ENCODE data around the gene CASZ1. TPM values are rescaled to one million over a fixed set of nuclear protein-coding genes. Genes with fewer than 3 reads are reported as not detected.
A peak's percentile ranks its signal among the peaks of the same experiment; 100 is the strongest.

The CASZ1 gene
- total RNA-seq, 1 experiment from 2014 or later = 11.1 TPM

- no TSS peak for BruUV-seq (replicated peaks)
- TF ChIP-seq CTCF (IDR thresholded peaks at IDR 0.05; ENCODE audit: unreplicated experiment) = no peak
- DNase-seq (ENCODE audit: unreplicated experiment) = no peak
- H3K9me3 Mint-ChIP-seq (ENCODE audit: unreplicated experiment) = no peaks in the 10 kb centered on the region
- ChIA-PET CTCF (interaction anchor here (0.6 kb wide), 1 partner anchor 81 kb away, joined by 3 read pairs; no protein-coding TSS in a partner anchor), POLR2A (no interaction called here)
- H3K27ac Mint-ChIP-seq (ENCODE audit: low read depth, unreplicated experiment) = no peak overlapping the region
- no peaks in the 10 kb centered on the region for H3K27me3 Mint-ChIP-seq (ENCODE audit: insufficient read depth, unreplicated experiment)
- H3K4me1 Mint-ChIP-seq (ENCODE audit: insufficient read depth, unreplicated experiment) = peaks cover 37% of the 10 kb centered on the region
- H3K36me3 Mint-ChIP-seq (ENCODE audit: insufficient read depth, unreplicated experiment) = no peaks in the 10 kb centered on the region
- intact Hi-C loops (cut with micrococcal nuclease) = no loop called here
- H3K4me3 Mint-ChIP-seq (ENCODE audit: unreplicated experiment) = no peak overlapping the region
These were observed 39.0 kb upstream of the CASZ1 start for GRCh38 chr1:10835421-10835820.

- no peaks in the 10 kb centered on the region for H3K9me3 Mint-ChIP-seq (ENCODE audit: unreplicated experiment)
- H3K27me3 Mint-ChIP-seq (ENCODE audit: insufficient read depth, unreplicated experiment) = no peaks in the 10 kb centered on the region
- H3K4me1 Mint-ChIP-seq (ENCODE audit: insufficient read depth, unreplicated experiment) = peaks cover 40% of the 10 kb centered on the region
- H3K4me3 Mint-ChIP-seq (ENCODE audit: unreplicated experiment) = no peak overlapping the region
- no peak overlapping the region for H3K27ac Mint-ChIP-seq (ENCODE audit: low read depth, unreplicated experiment)
- H3K36me3 Mint-ChIP-seq (ENCODE audit: insufficient read depth, unreplicated experiment) = no peaks in the 10 kb centered on the region
- TF ChIP-seq CTCF (IDR thresholded peaks at IDR 0.05; ENCODE audit: unreplicated experiment) = no peak
- BruUV-seq (replicated peaks) = no TSS peak
- CTCF ChIA-PET = no interaction called here
- no peak for DNase-seq (ENCODE audit: unreplicated experiment)
- intact Hi-C loops (cut with micrococcal nuclease) = no loop called here
- POLR2A ChIA-PET = interaction anchor here (0.5 kb wide), 1 partner anchor 11 kb away, joined by 3 read pairs; no protein-coding TSS in a partner anchor
These were observed 38.4 kb upstream of the CASZ1 start for GRCh38 chr1:10834770-10835412.

GRCh38 chr1:10833630-10834557 is 37.4 kb upstream of the CASZ1 start:
- Mint-ChIP-seq H3K36me3 (ENCODE audit: insufficient read depth, unreplicated experiment) (no peaks in the 10 kb centered on the region), H3K9me3 (ENCODE audit: unreplicated experiment) (no peaks in the 10 kb centered on the region), H3K4me1 (ENCODE audit: insufficient read depth, unreplicated experiment) (peaks cover 40% of the 10 kb centered on the region), H3K4me3 (ENCODE audit: unreplicated experiment) (no peak overlapping the region), H3K27me3 (ENCODE audit: insufficient read depth, unreplicated experiment) (no peaks in the 10 kb centered on the region), H3K27ac (ENCODE audit: low read depth, unreplicated experiment) (peak overlapping the region; percentile 25)
- BruUV-seq (replicated peaks) = no TSS peak
- intact Hi-C loops (cut with micrococcal nuclease) = no loop called here
- no peak for TF ChIP-seq CTCF (IDR thresholded peaks at IDR 0.05; ENCODE audit: unreplicated experiment)
- DNase-seq (ENCODE audit: unreplicated experiment) = no peak
- ChIA-PET CTCF (interaction anchor here (0.6 kb wide), 1 partner anchor 339 kb away, joined by 4 read pairs; no protein-coding TSS in a partner anchor), POLR2A (no interaction called here)

- ChIA-PET CTCF (interaction anchor here (0.7 kb wide), 1 partner anchor 67 kb away, joined by 3 read pairs; no protein-coding TSS in a partner anchor), POLR2A (interaction anchor here (0.6 to 1.1 kb wide), 3 partner anchors 40 to 337 kb away, joined by 3 to 4 read pairs (median 3); no protein-coding TSS in a partner anchor)
- H3K4me1 Mint-ChIP-seq (ENCODE audit: insufficient read depth, unreplicated experiment) = peaks cover 38% of the 10 kb centered on the region
- H3K4me3 Mint-ChIP-seq (ENCODE audit: unreplicated experiment) = no peak overlapping the region
- no peak for TF ChIP-seq CTCF (IDR thresholded peaks at IDR 0.05; ENCODE audit: unreplicated experiment)
- BruUV-seq (replicated peaks) = no TSS peak
- H3K9me3 Mint-ChIP-seq (ENCODE audit: unreplicated experiment) = no peaks in the 10 kb centered on the region
- intact Hi-C loops (cut with micrococcal nuclease) = no loop called here
- no peak overlapping the region for H3K27ac Mint-ChIP-seq (ENCODE audit: low read depth, unreplicated experiment)
- no peaks in the 10 kb centered on the region for H3K36me3 Mint-ChIP-seq (ENCODE audit: insufficient read depth, unreplicated experiment)
- no peak for DNase-seq (ENCODE audit: unreplicated experiment)
- H3K27me3 Mint-ChIP-seq (ENCODE audit: insufficient read depth, unreplicated experiment) = no peaks in the 10 kb centered on the region
These were observed 36.3 kb upstream of the CASZ1 start for GRCh38 chr1:10832703-10833102.

All from MCF 10A (cell line).